SW480 (cell line): ENCODE data around the gene C1orf174.
A peak's percentile ranks its signal among the peaks of the same experiment; 100 is the strongest.

Source experiments
- DNase-seq: peaks from one replicate; pipeline ENCODE4 v3.0.0-alpha.2; 2016; ENCODE audit warnings: low spot score

The C1orf174 gene

DNA sequence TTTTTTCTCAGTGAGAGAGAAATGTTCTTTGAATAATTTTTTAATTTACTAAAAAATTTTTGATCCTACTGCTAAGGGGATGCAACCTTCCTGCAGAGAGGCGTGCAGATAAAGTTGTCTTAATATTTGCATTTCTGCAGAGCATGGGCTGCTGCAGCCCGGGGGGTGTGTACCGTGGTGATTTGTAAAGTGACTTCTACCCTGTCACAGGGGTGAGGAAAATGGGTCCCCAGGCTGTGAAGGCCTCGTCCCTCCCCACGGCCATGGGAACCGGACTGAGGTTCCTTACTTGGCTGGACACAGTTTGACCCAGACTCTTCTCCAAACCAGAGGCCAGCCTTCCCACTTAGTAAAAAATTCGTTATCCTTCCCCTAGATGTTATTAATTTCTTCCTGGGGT is 9.5 kb upstream of the C1orf174 start:
- DNase-seq = no peak

DNA sequence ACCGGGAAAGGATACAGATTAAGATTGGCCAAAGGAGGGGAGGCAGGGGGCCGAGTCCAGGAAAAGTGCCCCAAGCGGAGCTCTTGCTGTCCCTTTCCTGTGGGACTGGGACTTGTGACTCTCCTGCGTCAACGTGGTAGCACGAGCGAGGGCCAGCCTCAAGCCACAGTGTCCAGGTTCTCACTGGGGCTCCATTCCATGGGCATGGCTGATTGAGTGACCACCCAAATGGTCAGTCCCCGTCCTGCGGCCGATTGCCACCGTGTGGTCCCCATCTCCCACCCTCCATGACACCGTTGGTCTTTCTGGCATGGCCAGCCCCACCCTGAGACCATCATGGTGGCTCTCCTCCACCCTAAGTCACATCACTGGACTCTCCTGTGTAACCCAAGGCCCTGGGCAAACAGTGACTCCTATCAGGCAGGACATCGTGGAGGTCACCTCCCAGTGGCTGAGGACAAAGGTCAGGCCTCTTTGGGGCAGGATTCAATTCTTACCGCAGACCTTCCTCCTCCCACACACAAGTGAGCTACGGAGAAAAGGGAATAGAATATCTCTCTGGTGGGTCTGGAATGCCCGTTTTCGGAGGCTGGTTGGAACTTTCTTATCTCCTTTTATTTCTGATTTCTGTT is 8.9 kb upstream of the C1orf174 start:
- no peak for DNase-seq

DNA sequence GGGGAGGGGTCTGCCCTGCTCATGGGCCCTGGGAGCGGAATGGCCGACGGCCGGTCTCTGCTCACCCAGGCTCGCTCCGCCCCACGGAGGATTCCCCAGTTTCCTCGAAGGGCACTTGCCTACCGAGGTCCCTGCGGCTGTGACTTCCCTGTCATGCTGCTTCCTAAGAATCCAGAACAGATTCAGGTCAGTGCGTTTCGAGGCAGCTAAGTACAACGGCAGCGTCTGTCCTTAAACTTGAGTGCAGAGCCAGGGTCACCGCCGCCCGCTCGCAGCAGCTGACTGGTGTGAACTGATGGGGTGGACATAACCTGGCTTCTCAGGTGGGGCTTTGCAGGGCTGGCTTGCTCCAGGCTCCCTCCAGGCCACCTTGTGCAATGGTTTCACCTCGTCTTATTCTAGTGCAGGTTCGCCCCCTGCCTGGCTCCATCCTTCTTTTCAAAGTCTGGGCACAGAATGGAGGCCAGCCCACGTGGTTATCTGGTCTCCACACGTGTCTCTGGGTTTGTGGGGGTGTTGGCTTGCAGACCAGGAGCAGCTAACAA is 7.6 kb upstream of the C1orf174 start:
- no peak for DNase-seq

DNA sequence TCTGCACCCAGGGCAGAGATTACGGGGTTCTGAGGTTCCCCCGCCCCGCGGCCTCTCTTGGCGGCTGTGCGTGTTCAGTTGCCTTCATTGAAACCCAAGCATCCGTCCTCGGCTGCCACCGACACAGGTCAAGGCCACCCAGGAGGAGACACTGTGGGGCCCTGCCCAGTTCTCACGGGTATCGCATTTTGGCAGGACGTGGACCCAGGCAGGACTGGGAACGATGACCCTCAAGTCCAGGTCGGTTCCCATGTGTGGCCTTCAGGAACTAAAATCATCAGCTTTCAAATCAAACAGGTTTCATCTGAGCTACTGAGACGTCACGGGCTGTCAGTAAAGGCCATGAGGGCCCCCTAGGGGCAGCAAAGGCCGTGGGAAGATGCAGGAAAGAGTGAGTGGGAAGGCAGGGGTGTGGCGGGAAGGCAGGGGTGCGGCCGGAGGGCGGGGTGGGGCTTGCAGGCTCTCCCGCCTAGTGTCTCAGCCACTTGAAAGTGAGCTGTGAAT is 7.0 kb upstream of the C1orf174 start:
- peak; percentile 67 for DNase-seq

DNA sequence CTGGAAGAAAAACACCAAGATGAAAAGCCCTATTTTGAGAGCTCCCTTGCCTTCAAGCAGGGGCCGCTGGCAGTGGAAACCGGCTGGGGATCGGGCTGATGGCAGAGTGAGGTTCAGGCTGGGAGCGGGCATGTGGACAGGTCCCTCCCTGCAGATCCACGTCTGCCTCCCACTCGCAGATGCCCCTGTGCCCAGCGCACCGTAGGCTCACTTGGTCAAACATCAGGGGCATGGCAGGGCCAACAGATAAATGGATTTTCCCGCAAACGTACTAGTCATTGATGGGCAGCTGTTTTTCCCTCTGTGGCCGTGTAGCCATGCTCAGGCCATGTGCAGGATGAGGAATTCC is 6.6 kb upstream of the C1orf174 start:
- no peak for DNase-seq

DNA sequence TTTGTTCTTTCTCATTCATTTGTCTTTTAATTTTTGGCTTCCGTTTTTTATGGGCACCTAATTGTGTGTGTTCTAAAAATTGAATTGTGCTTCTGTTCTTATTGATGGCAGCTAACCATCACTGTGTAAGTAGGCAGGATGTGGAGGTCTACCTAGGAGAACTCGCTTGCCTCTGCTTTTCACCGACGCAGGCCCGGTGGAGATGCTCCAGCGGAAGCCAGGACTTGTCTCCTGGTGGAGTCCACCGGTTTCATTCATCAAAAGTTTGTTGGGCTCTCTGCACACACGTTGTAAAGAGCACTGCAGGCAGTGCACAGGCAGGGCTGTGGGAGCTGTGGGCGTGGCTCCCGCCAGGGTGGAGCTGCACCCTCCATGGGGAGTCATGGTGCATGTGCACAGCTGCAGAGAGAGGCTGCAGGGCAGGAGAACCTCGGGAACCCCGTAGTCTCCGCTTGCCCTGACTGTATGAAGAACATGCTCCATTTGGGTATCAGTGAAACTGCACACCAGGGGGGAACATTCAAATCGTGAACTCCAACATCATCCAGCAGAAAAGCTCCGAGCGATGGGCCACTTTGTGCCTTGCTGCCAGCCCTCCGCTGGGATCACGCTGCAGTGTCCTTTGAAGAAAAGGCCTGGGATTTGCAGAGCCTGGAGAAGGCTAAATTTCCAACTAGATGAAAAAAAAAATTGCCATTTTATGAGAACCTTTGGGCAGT is 6.0 kb upstream of the C1orf174 start:
- no peak for DNase-seq

DNA sequence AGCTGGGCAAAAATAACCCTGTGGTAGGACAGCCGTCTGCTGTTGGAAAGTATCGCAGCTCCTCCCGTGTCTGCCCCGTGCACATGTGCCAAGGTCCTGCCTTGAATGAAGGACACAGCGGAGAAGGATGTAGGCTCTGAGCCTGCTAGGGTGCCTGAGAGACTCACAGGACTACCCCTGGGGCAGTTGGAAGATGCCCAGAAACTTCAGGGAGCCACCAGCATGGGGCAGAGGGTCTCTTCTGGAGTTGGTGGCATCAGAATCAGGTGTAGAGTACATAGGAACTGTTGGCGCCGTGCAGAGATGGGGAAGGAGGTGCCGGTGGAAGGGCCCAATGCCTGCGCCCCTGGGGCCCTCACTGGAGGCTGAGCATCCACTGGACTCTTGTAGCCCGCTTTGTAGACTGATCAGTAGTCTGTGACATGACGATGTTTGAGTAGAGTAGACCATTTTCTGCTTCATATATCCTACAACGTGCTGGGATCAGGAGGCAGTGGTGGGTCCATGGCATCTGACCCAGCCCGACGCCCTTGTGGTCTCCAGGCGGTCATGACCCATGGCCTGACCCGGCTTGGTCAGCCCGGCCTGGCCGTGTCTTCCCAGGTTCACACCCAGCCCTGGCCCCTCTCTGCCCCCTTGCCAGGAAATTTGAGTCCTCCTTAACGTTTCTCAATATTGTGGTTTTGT is 5.3 kb upstream of the C1orf174 start:
- DNase-seq = no peak

DNA sequence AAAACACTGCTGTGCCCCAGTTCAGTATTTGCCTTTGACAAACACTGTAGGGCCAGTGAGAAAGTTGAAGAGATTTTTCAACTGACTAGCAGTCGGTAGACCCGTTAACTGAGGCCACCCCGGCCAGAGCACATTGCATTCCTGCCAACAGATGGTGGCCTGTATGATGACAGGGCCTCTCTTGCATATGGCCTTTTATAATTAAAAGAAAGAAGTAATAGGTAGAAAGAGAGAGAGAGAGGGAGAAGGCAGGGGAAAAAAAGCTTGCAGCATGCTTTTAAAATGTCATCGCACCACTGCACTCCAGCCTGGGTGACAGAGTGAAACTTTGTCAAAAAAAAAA is 4.7 kb upstream of the C1orf174 start:
- no peak for DNase-seq

DNA sequence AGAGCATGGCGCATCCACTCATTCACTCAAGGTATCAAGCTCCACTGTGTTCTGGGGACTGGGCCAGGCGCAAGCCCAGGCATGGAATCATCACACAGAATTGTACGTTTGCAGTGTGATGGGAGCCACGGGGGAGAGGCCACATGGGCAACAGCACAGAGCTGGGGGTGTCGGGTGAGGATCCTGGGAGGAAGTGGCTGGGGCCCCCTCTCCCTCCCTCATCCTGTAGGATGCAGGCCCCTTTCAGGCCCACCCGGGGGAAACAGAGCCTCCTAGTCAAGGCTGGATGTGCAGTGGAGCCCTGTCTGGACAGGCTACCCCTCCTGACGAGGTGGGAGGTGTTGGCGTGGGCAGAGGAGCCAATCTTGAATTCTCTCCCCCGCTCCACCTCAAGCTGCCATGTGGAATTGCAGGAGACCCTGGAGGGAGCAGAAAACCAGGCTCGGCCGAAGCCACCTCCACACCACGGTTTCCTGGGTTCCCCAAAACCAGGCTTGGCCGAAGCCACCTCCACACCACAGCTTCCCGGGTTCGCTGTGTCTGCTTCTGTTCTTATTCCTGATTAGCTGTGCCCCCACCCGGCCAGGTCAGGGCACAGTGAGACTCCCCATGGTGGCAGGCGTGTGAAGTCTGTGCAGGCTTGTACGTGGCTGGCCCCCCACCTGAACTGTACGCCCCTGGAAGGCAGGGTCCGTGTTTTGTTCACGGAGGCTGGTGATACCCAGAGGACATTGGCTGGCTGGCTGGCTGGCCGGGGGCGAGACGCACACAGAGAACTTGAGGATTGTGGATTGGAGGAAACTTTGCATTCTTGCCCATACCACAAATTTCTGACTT is 4.2 kb upstream of the C1orf174 start:
- no peak for DNase-seq

DNA sequence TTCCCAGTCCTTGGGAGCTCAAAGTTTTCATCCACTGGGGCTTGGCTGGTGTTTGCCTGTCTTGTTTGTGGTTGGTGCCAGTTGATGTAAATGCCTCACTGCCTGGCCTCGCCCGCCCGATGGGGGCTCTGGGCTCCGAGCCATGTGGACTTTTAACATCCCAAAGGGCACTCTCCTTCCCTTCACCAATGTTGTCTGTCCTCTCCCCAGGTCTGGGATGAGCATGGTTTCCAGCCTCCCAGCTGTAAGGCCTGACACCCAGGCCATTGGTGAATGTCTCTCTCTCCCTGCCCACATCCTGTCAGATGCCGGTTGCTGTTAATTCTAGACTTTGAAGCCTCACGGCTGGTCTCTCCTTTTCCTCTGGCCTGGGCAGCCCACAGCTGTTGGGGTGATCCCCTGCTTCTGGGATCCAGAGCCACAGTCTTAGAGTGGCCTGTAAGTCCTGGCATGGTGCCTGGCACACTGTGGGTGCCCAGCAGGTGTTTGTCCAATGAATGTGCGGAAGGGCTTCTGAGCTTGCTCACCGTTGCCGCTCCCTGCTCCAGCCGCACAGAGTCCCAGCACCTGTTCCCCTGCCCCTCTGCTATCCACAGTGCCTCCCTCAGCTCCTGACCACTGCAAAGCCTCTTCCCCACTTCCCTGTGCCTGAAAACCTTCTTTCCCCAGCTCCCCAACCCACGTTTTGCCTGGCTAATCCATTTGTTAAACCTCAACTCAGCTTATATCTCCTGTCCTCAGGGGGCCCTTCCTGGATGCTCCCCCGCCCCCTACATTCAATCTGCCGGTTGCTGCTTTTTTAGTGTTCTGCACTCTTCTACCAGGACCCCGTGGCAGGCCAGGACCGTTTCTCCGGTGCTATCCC is 3.3 kb upstream of the C1orf174 start:
- peak; percentile 75 for DNase-seq

DNA sequence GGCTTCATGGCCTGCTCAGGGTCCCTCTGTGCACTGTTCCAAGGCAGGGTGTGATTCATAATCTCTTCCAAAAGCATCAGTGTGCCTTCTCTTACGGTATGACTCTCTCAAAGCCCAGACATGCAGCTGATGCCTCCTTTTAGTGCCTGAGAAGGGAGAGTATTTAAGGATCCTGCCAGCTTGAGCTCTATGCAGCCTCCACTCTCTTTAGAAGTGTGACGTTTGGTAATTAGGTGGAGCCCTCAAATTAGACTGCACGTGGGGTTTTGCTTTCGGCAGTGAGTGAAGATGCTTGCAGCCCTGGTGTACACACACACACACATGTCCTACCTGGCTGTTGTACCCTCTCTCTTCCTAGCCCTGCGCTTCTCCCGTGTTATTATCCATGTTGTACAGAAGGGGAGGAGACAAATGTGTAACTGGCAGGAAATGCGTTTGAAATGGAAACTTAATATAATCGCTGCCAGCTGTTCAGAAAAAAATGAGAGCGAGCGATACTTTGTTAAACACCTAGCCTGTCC is 2.6 kb upstream of the C1orf174 start:
- DNase-seq = peak; percentile 42

DNA sequence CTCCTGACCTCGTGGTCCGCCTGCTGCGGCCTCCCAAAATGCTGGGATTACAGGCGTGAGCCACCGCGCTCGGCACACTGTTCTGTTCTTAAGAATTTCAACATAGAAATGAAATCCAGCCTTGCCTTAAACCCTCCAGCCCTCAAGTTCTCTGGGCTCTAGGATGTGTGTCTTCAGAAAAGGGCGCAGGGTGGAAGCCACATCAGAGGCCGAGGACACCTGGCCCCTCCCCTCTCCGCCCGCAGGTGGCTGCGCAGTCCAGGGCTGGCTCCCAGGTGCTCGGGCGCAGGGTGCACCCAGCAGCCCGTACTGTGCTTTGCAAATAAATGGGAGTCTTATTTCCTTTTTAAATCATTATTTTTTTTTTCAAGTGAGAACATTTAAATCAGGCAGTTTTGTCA is 2.0 kb upstream of the C1orf174 start:
- peak; percentile 41 for DNase-seq

DNA sequence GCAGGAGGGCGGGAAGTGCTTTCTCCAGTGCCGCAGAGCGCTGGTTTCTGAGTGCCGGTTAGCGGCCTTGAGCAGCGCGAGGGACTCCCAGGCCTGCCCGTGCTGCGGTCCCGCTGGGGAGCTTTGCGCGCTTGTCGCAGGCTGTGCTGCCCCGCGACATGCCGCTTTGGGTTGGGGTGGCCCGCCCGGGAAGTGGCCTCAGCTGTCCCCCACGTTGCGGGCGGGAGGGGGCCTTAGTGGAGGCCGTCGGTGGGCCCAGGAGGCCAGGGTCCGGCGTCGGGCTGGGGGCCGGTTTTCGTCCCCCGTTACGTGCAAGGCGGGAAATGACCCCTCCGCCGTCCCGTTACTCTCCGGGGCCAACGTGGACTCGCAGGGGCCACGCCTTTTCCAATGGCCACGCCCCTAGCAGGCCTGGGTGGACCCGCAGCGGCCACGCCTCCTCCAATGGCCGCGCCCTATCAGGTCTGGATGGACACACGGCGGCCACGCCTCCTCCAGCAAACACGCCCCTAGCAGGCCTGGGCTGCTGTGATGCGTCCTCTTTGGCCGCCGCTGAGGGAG is 977 bp upstream of the C1orf174 start:
- peak; percentile 94 for DNase-seq

DNA sequence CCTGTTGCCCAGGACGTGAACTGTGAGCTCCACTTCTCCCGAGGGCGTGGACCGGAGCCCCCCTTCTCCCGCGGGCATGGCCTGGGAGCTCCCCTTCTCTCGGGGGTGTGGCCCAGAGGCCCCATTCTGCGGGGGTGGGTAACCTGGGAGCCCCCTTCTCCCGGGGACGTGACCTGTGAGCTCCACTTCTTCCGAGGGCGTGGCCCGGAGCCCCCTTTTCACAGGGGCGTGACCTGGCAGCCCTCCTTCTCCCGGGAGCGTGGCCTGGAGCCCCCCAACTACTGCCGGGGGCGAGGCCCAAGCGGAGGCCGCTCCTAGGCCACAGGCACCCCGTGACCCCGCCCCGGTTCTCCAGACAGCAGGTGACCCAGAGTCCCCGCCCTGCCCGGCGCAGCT is 320 bp downstream of the C1orf174 start:
- DNase-seq = no peak

DNA sequence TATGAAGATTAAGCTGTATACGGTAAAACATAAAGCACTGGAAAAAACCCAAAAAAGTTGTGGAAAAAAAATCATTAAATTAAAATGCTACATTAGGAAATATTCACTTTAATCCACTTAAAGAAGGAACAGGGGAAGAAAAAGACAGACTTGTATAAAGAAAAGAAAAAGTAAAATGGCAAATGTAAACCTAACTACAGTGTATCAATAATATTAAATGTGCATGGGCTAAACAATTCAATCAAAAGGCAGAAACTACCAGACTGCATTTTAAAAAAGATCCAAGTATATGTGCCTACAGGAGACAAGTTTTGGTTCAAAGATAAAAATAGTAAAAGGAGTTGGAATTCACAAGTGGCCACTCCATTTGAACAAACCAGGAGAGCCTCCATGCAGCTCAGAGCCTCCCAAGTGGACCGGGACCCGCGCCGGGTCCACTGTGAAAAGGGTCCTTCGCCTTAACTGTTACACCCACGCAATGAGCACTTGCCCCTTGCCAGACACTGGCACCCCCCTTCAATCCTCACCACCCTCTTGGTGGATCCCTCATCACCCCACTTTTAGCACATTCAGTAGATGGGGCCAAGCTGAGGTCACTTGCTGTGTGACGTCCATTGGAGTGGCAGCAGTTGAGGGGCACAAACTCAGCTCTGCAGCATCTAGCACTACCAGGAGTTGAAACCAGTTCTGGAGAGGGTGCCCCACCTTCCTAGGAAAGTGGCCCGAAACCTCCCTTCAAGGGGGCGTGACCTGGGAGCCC is 898 bp downstream of the C1orf174 start:
- peak; percentile 37 for DNase-seq

DNA sequence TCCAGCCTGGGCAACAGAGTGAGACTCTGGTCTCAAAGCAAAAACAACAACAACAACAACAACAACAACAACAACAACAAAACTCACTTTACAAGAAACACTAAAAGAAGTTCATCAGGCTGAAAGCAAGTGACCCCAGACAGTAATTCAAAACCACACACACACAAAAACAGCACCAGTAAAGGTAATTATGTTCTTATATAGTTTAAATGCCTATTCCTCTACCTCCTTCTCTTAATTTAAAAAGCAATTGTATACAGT is 1.7 kb downstream of the C1orf174 start:
- DNase-seq = no peak

DNA sequence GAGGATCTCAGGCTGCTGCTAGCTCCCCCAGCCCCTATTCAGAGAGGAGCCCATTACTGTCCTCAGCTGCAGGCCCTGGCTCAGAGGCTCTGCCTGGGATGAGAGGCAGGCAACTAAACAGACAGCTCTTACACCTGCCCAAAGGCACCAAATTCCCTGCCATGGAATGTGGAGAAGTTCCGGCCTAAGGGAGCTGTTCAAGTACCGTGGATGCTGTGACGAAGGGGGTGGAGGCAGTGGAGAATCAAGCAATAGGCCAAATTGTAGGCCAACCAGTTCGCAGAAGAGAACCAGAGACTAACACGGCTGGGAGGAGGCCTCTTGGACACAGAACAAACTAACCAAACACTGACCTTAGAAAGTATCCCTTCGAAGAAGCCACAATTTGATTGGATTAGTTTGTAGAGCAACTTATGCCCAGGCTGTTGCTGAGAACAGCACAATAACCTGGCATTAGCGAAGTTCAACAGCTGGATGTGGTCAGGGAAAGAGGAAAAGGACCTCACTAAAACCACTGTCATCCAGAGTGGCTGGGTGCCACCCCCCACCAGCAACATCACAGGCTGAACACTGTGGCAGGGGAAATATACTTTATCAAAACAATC is 3.6 kb downstream of the C1orf174 start:
- DNase-seq = no peak

DNA sequence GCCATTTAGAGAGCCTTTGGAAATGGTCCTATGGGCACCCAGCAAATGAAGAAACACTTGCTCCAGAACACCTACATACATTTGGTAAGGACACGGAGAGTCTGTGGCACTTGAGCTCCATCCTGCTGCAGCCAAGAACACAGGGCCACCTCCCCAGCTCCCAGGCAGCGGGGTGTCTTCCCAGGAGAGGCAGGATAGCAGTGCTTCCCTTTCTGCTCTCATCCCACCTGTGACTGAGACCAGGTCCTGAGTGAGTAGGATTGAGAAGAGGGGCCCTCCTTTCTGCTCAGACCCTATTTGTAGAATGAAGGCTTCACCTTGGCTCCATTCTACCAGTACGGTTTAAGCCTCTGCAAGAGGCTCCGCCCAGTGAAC is 4.1 kb downstream of the C1orf174 start:
- no peak for DNase-seq

DNA sequence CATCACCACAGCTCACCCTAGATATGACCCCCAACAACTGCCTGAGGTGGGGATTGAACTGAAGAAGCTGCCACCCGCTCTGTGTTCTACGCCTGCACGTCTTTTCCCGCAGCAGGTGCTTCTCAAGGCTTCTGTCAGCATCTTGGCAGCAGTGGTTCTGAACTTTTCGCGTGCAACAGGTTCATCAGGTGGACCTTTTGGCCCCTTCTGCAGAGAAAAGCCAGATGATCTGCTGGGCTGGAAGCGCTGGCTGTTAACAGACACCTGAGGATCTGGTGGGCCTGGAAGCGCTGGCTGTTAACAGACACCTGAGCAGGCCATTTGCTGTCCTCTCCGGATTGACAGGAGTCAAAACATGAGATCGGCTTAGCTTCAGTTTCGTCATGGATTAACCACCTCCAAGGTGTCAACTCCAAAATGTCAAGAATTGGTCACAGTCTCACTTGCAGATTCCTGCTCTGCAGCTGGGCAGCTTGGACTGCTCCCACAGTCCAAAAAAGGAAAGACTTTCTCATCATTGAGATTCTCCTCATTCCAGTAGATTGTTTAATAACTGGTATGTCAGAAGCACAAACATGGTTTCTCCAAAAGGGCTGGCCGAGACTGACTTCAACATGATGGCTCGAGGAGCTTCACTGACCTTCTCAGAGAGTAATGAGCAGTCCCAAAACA is 4.7 kb downstream of the C1orf174 start:
- no peak for DNase-seq
